Stimulated activated CD4-positive, alpha-beta T cell treated with anti-CD3 and anti-CD28 coated beads, Interleukin-1b, Interleukin-23, amount 100 ng/mL, for 48 hours (primary cell): ENCODE data around the gene ST7.
"Not testable (repeated sequence)": the region's sequence is repeated elsewhere in the genome, so short reads cannot be mapped to it uniquely, and the experiment has no call there.

ENCODE experiments used
- DNase-seq: peaks from one replicate; pipeline ENCODE4 v3.0.0-alpha.2; 2020

Gene ST7

GRCh38 chr7:116951366-116952292, 1.7 kb upstream of the ST7 start:
- no peak for DNase-seq

GRCh38 chr7:116952635-116953371, 498 bp upstream of the ST7 start:
- no peak for DNase-seq

- peak; percentile 10 for DNase-seq
Observed at GRCh38 chr7:116953906-116954838, 871 bp downstream of the ST7 start.

GRCh38 chr7:116955340-116955739, 2.0 kb downstream of the ST7 start:
- DNase-seq = no peak

- DNase-seq = no peak
Observed at GRCh38 chr7:116955801-116956476, 2.6 kb downstream of the ST7 start.

GRCh38 chr7:116956477-116956804, 3.1 kb downstream of the ST7 start:
- DNase-seq = no peak

- DNase-seq = no peak
Observed at GRCh38 chr7:116957874-116958273, 4.6 kb downstream of the ST7 start.

GRCh38 chr7:116961966-116962673, 8.8 kb downstream of the ST7 start:
- DNase-seq = not testable (repeated sequence)

GRCh38 chr7:116963234-116963633, 9.9 kb downstream of the ST7 start:
- no peak for DNase-seq

- DNase-seq = no peak
Observed at GRCh38 chr7:116966601-116967000, 13.3 kb downstream of the ST7 start.

- no peak for DNase-seq
Observed at GRCh38 chr7:116967254-116967922, 14.1 kb downstream of the ST7 start.

GRCh38 chr7:116967983-116968382, 14.7 kb downstream of the ST7 start:
- no peak for DNase-seq

- no peak for DNase-seq
Observed at GRCh38 chr7:116968631-116969030, 15.3 kb downstream of the ST7 start.

- DNase-seq = no peak
Observed at GRCh38 chr7:116969371-116969902, 16.1 kb downstream of the ST7 start.

GRCh38 chr7:116970238-116970910, 17.1 kb downstream of the ST7 start:
- no peak for DNase-seq

- DNase-seq = not testable (repeated sequence)
Observed at GRCh38 chr7:116971153-116971552, 17.9 kb downstream of the ST7 start.

- DNase-seq = no peak
Observed at GRCh38 chr7:116971869-116972268, 18.6 kb downstream of the ST7 start.

- DNase-seq = not testable (repeated sequence)
Observed at GRCh38 chr7:116975024-116975423, 21.7 kb downstream of the ST7 start.

- no peak for DNase-seq
Observed at GRCh38 chr7:116977172-116977571, 23.9 kb downstream of the ST7 start.

- no peak for DNase-seq
Observed at GRCh38 chr7:116978006-116978405, 24.7 kb downstream of the ST7 start.
